DLD1 (cell line): ENCODE measurements around the gene SUCLG2.

Source experiments
- in situ Hi-C: cut with HindIII; loops from 2 replicates; pipeline ENCODE4 v1.10.0; 2017; ENCODE audit warnings: low sequenced_read_pairs

The SUCLG2 gene

GRCh38 chr3:67649681-67650080 is 4.7 kb downstream of the SUCLG2 start:
- in situ Hi-C loops = no loop called here

GRCh38 chr3:67648701-67649100 is 5.7 kb downstream of the SUCLG2 start:
- in situ Hi-C loops = no loop called here

- in situ Hi-C loops = no loop called here
These were observed 6.2 kb downstream of the SUCLG2 start for GRCh38 chr3:67648229-67648628.

GRCh38 chr3:67647390-67647878 is 7.0 kb downstream of the SUCLG2 start:
- in situ Hi-C loops = no loop called here

- in situ Hi-C loops = no loop called here
These were observed 7.7 kb downstream of the SUCLG2 start for GRCh38 chr3:67646586-67647234.

GRCh38 chr3:67644827-67645226 is 9.6 kb downstream of the SUCLG2 start:
- in situ Hi-C loops = no loop called here

GRCh38 chr3:67642734-67643133 is 11.7 kb downstream of the SUCLG2 start:
- in situ Hi-C loops = no loop called here

- in situ Hi-C loops = no loop called here
These were observed 12.2 kb downstream of the SUCLG2 start for GRCh38 chr3:67642190-67642589.

- in situ Hi-C loops = no loop called here
These were observed 13.0 kb downstream of the SUCLG2 start for GRCh38 chr3:67641451-67641850.

- in situ Hi-C loops = no loop called here
These were observed 14.3 kb downstream of the SUCLG2 start for GRCh38 chr3:67640023-67640660.

GRCh38 chr3:67637255-67637900 is 17.0 kb downstream of the SUCLG2 start:
- in situ Hi-C loops = no loop called here

GRCh38 chr3:67635806-67636205 is 18.6 kb downstream of the SUCLG2 start:
- in situ Hi-C loops = no loop called here

- in situ Hi-C loops = no loop called here
These were observed 19.2 kb downstream of the SUCLG2 start for GRCh38 chr3:67635257-67635656.

GRCh38 chr3:67630666-67631362 is 23.6 kb downstream of the SUCLG2 start:
- in situ Hi-C loops = no loop called here

GRCh38 chr3:67624687-67625086 is 29.7 kb downstream of the SUCLG2 start:
- in situ Hi-C loops = no loop called here

GRCh38 chr3:67624078-67624477 is 30.3 kb downstream of the SUCLG2 start:
- in situ Hi-C loops = no loop called here

- in situ Hi-C loops = no loop called here
These were observed 31.8 kb downstream of the SUCLG2 start for GRCh38 chr3:67622652-67623051.

GRCh38 chr3:67620869-67621268 is 33.5 kb downstream of the SUCLG2 start:
- in situ Hi-C loops = no loop called here

- in situ Hi-C loops = no loop called here
These were observed 34.4 kb downstream of the SUCLG2 start for GRCh38 chr3:67619991-67620390.

- in situ Hi-C loops = no loop called here
These were observed 36.9 kb downstream of the SUCLG2 start for GRCh38 chr3:67617518-67617917.

GRCh38 chr3:67616046-67616445 is 38.4 kb downstream of the SUCLG2 start:
- in situ Hi-C loops = no loop called here
